Measurements from ENCODE around the gene ENAM.
A peak's percentile ranks its signal among the peaks of the same experiment; 100 is the strongest.

Gene ENAM

GRCh38 chr4:70594196-70594595 is 34.3 kb upstream of the ENAM start:
- no peak for TF ChIP-seq CTCF (conservative IDR thresholded peaks at IDR 0.05; ENCODE audit: low read depth)
- no peak for DNase-seq (ENCODE audit: low spot score)
- ChIA-PET POLR2A (ENCODE audit: low non-redundant PET) (no interaction called here), CTCF (no interaction called here)
- H3K27ac ChIP-seq = no peak overlapping the region

- ChIA-PET POLR2A (ENCODE audit: low non-redundant PET) (no interaction called here), CTCF (interaction anchor here (0.7 kb wide), 1 partner anchor 1115 kb away, joined by 3 read pairs; no protein-coding TSS in a partner anchor)
- no peak for DNase-seq (ENCODE audit: low spot score)
- no peak for TF ChIP-seq CTCF (conservative IDR thresholded peaks at IDR 0.05; ENCODE audit: low read depth)
- no peak overlapping the region for H3K27ac ChIP-seq
Measured at GRCh38 chr4:70600305-70600704, 28.2 kb upstream of the ENAM start.

- no peak for TF ChIP-seq CTCF (conservative IDR thresholded peaks at IDR 0.05; ENCODE audit: low read depth)
- POLR2A ChIA-PET (ENCODE audit: low non-redundant PET) = no interaction called here
- CTCF ChIA-PET = interaction anchor here (0.7 to 1.0 kb wide), 2 partner anchors 301 to 1115 kb away, joined by 3 read pairs; partner anchors contain the start of gene MOB1B
- no peak overlapping the region for H3K27ac ChIP-seq
- no peak for DNase-seq (ENCODE audit: low spot score)
Measured at GRCh38 chr4:70600977-70601376, 27.6 kb upstream of the ENAM start.

GRCh38 chr4:70601422-70602039 is 27.0 kb upstream of the ENAM start:
- DNase-seq (ENCODE audit: low spot score) = peak; percentile 38
- peak; percentile 69 for TF ChIP-seq CTCF (conservative IDR thresholded peaks at IDR 0.05; ENCODE audit: low read depth)
- H3K27ac ChIP-seq = no peak overlapping the region
- ChIA-PET POLR2A (ENCODE audit: low non-redundant PET) (no interaction called here), CTCF (interaction anchor here (0.5 to 1.0 kb wide), 6 partner anchors 121 to 1891 kb away, joined by 3 to 4 read pairs (median 3); partner anchors contain the start of genes MOB1B and RUFY3)

- no peak for TF ChIP-seq CTCF (conservative IDR thresholded peaks at IDR 0.05; ENCODE audit: low read depth)
- no peak overlapping the region for H3K27ac ChIP-seq
- DNase-seq (ENCODE audit: low spot score) = no peak
- ChIA-PET POLR2A (ENCODE audit: low non-redundant PET) (no interaction called here), CTCF (no interaction called here)
Measured at GRCh38 chr4:70603856-70604255, 24.7 kb upstream of the ENAM start.

GRCh38 chr4:70606459-70606858 is 22.1 kb upstream of the ENAM start:
- no peak for TF ChIP-seq CTCF (conservative IDR thresholded peaks at IDR 0.05; ENCODE audit: low read depth)
- H3K27ac ChIP-seq = no peak overlapping the region
- DNase-seq (ENCODE audit: low spot score) = no peak
- ChIA-PET POLR2A (ENCODE audit: low non-redundant PET) (no interaction called here), CTCF (no interaction called here)

Data from RWPE1 (cell line).